ENCODE measurements around the gene CAPZA2. TPM values are rescaled to one million over a fixed set of nuclear protein-coding genes. Genes with fewer than 3 reads are reported as not detected.
A peak's percentile ranks its signal among the peaks of the same experiment; 100 is the strongest.

The CAPZA2 gene
- total and polyA plus RNA-seq, 9 of the 15 experiments (the other 6 are each of a cell fraction or from before 2014, with no cell fraction given) = 67.0 to 524 (median 176) TPM

DNA sequence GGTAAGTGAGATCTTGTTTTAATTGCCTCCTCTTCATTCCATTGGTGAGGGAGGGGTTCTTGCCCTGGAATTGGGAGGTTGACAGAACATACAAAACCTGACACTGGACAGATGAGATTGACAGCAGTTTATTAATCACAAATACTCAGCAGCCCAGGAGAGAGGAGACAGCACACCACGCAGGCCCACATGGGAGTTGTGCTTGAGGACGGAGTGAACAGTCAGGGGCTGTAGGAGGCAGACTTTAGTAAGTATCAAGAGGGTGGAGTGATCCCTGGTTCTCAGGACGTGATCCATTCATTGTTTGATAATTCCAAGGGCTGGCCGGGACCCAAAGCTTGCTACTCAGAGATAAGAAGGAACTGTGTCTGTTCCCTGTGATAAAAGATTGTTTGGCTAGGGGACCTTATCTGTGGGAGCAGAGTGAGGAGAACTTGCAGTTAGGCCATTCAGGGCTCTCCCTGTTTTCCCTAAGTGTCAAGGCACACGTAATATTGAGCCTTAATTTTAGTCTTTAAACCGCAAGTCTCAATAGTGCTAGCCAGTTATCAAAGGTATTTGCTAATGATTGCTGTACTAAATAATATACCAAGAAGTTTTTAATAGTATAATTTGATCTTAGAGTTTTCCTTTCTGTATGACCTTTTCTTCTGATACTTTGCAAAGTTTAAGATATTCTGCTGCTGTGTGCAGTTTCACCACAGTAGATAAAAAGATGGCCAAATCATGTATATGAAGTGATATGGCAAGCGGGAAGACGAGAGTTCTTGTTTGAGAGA is 14.5 kb downstream of the CAPZA2 start (continued):
- TF ChIP-seq THRA (IDR thresholded peaks at IDR 0.05) = no peak
- TF ChIP-seq MCM5 (IDR thresholded peaks at IDR 0.05; ENCODE audit: low read depth) = no peak
- no peak for TF ChIP-seq ZHX1 (conservative IDR thresholded peaks at IDR 0.05; ENCODE audit: low read length)
- peak; percentile 95 for TF ChIP-seq CTBP1 (IDR thresholded peaks at IDR 0.05; ENCODE audit: borderline replicate concordance)
- TF ChIP-seq, protein P1, sequence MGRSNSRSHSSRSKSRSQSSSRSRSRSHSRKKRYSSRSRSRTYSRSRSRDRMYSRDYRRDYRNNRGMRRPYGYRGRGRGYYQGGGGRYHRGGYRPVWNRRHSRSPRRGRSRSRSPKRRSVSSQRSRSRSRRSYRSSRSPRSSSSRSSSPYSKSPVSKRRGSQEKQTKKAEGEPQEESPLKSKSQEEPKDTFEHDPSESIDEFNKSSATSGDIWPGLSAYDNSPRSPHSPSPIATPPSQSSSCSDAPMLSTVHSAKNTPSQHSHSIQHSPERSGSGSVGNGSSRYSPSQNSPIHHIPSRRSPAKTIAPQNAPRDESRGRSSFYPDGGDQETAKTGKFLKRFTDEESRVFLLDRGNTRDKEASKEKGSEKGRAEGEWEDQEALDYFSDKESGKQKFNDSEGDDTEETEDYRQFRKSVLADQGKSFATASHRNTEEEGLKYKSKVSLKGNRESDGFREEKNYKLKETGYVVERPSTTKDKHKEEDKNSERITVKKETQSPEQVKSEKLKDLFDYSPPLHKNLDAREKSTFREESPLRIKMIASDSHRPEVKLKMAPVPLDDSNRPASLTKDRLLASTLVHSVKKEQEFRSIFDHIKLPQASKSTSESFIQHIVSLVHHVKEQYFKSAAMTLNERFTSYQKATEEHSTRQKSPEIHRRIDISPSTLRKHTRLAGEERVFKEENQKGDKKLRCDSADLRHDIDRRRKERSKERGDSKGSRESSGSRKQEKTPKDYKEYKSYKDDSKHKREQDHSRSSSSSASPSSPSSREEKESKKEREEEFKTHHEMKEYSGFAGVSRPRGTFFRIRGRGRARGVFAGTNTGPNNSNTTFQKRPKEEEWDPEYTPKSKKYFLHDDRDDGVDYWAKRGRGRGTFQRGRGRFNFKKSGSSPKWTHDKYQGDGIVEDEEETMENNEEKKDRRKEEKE (IDR thresholded peaks at IDR 0.05; ENCODE audit: borderline replicate concordance in 1 of 2, control insufficient read depth in 1 of 2, low read depth in 2 of 2, low read length in 1 of 2) = peak in 1 of 2 experiments; percentile 74; a peak in 1 of 4 replicates
- no peak for TF ChIP-seq PTTG1 (tag; IDR thresholded peaks at IDR 0.05; ENCODE audit: low read depth)
- TF ChIP-seq, protein P2, sequence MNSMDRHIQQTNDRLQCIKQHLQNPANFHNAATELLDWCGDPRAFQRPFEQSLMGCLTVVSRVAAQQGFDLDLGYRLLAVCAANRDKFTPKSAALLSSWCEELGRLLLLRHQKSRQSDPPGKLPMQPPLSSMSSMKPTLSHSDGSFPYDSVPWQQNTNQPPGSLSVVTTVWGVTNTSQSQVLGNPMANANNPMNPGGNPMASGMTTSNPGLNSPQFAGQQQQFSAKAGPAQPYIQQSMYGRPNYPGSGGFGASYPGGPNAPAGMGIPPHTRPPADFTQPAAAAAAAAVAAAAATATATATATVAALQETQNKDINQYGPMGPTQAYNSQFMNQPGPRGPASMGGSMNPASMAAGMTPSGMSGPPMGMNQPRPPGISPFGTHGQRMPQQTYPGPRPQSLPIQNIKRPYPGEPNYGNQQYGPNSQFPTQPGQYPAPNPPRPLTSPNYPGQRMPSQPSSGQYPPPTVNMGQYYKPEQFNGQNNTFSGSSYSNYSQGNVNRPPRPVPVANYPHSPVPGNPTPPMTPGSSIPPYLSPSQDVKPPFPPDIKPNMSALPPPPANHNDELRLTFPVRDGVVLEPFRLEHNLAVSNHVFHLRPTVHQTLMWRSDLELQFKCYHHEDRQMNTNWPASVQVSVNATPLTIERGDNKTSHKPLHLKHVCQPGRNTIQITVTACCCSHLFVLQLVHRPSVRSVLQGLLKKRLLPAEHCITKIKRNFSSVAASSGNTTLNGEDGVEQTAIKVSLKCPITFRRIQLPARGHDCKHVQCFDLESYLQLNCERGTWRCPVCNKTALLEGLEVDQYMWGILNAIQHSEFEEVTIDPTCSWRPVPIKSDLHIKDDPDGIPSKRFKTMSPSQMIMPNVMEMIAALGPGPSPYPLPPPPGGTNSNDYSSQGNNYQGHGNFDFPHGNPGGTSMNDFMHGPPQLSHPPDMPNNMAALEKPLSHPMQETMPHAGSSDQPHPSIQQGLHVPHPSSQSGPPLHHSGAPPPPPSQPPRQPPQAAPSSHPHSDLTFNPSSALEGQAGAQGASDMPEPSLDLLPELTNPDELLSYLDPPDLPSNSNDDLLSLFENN (IDR thresholded peaks at IDR 0.05; ENCODE audit: low read depth in 2 of 2, low read length in 2 of 2) = peak in 1 of 2 experiments; percentile 100; a peak in 2 of 4 replicates

Measured in K562 (cell line).